Vagina (tissue), 2 donors: ENCODE measurements around the gene CCDC33.

Experiments
- CTCF ChIP-seq, 3 experiments: fragments of 450-650 bp in 2 of 3; fragments of 200-600 bp in 1 of 3; sonication (generic) in 1 of 3; IDR thresholded peaks; one replicate each; pipeline ENCODE4 v1.5.1; 2017 to 2019; ENCODE audit warnings: antibody characterized with exemption in 3 of 3, mild to moderate bottlenecking in 2 of 3, moderate library complexity in 2 of 3
- POLR2A ChIP-seq, 2 donors: fragments of 450-650 bp; IDR thresholded peaks; one replicate each; pipeline ENCODE4 v1.6.1; 2017; ENCODE audit warnings: antibody characterized with exemption in 2 of 2, mild to moderate bottlenecking in 2 of 2, moderate library complexity in 2 of 2
- POLR2AphosphoS5 ChIP-seq, 2 donors: sonication (generic); formaldehyde crosslinking; IDR thresholded peaks; one replicate each; pipeline ENCODE4 v1.9.0; 2017; ENCODE audit warnings: antibody characterized with exemption in 2 of 2, mild to moderate bottlenecking in 2 of 2, low read depth in 1 of 2; ENCODE audit not compliant: insufficient read depth in 1 of 2

DNA sequence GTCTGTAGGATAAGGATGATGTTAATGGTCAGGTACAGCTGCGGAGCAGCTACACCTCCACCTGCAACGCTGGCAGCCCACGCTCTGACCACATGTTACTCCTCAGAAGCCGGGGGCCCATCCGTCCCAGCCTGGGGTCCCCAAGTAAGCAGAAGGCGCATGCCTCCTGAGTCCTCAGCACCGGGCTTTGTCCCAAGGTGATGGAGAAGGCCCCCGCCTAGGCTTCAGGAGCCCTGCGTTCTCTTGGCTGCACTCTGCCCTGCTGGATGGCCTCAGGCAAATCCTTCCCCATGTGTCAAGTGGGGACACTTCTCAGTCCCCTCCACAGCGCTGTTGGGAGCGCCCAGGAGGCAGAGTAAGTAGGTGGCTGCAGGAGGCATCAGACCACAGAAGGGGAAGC is 47.9 kb upstream of the CCDC33 start:
- TF ChIP-seq POLR2A (IDR thresholded peaks at IDR 0.05) (no peak), CTCF (IDR thresholded peaks at IDR 0.05) (no peak), POLR2AphosphoS5 (IDR thresholded peaks at IDR 0.05; ENCODE audit: insufficient read depth in 1 of 2, low read depth in 1 of 2) (no peak)
